ENCODE measurements around the gene CLP1. TPM values are rescaled to one million over a fixed set of nuclear protein-coding genes. Genes with fewer than 3 reads are reported as not detected.

Gene CLP1
- total and polyA plus RNA-seq, 11 donors = 3.0 to 11.9 (median 8.2) TPM

- Histone ChIP-seq H3K36me3 (peaks cover 0 to 15% (median 0%) of the 10 kb centered on the region in 9 donors), H3K4me3 (no peak overlapping the region), H3K27me3 (no peaks in the 10 kb centered on the region), H3K4me1 (no peaks in the 10 kb centered on the region), H3K27ac (no peak overlapping the region), H3K9me3 (peaks cover 0 to 12% (median 6%) of the 10 kb centered on the region in 12 donors)
- no peak for ATAC-seq
- no peak for DNase-seq
- intact Hi-C loops (cut with DNase I) = no loop called here
- TF ChIP-seq POLR2A (IDR thresholded peaks at IDR 0.05) (no peak), CTCF (IDR thresholded peaks at IDR 0.05) (no peak)
Measured at GRCh38 chr11:57620467-57620866, 37.1 kb upstream of the CLP1 start.

GRCh38 chr11:57622263-57622662, 35.3 kb upstream of the CLP1 start:
- Histone ChIP-seq H3K36me3 (peaks cover 0 to 7% (median 0%) of the 10 kb centered on the region in 9 donors), H3K4me1 (no peaks in the 10 kb centered on the region), H3K9me3 (peaks cover 0 to 12% (median 6%) of the 10 kb centered on the region in 12 donors), H3K27me3 (no peaks in the 10 kb centered on the region), H3K27ac (no peak overlapping the region), H3K4me3 (no peak overlapping the region)
- intact Hi-C loops (cut with DNase I) = no loop called here
- 33 to 58% (median 52%) methylated on average over 3 of the region's 3 CpGs for WGBS, 4 donors
- no peak for ATAC-seq
- DNase-seq = no peak
- TF ChIP-seq CTCF (IDR thresholded peaks at IDR 0.05) = no peak

- Histone ChIP-seq H3K27ac (no peak overlapping the region), H3K27me3 (no peaks in the 10 kb centered on the region), H3K4me1 (no peaks in the 10 kb centered on the region), H3K36me3 (no peaks in the 10 kb centered on the region), H3K9me3 (peaks cover 0 to 5% (median under 1%) of the 10 kb centered on the region in 12 donors), H3K4me3 (no peak overlapping the region)
- ATAC-seq (no peak), DNase-seq (no peak)
- 86 to 94% (median 93%) methylated on average over 2 of the region's 2 CpGs for WGBS, 4 donors
- intact Hi-C loops (cut with DNase I) = no loop called here
- TF ChIP-seq CTCF (IDR thresholded peaks at IDR 0.05) = no peak
- TF ChIP-seq POLR2A (IDR thresholded peaks at IDR 0.05) = no peak
Measured at GRCh38 chr11:57624864-57625263, 32.7 kb upstream of the CLP1 start.

GRCh38 chr11:57626895-57627294, 30.7 kb upstream of the CLP1 start:
- Histone ChIP-seq H3K27ac (no peak overlapping the region), H3K27me3 (no peaks in the 10 kb centered on the region), H3K4me1 (no peaks in the 10 kb centered on the region), H3K4me3 (no peak overlapping the region), H3K36me3 (no peaks in the 10 kb centered on the region), H3K9me3 (no peaks in the 10 kb centered on the region)
- intact Hi-C loops (cut with DNase I) = no loop called here
- WGBS, 4 donors = 79 to 86% (median 83%) methylated on average over 1 of the region's 1 CpG
- ATAC-seq = no peak
- TF ChIP-seq POLR2A (IDR thresholded peaks at IDR 0.05) (no peak), CTCF (IDR thresholded peaks at IDR 0.05) (no peak)
- no peak for DNase-seq

Measured in heart left ventricle (tissue), 16 donors.